Measurements from ENCODE around the gene NARS2.
"Not testable (repeated sequence)": the region's sequence is repeated elsewhere in the genome, so short reads cannot be mapped to it uniquely, and the experiment has no call there.

NARS2 gene

GRCh38 chr11:78572394-78572793 is 2.3 kb downstream of the NARS2 start:
- Mint-ChIP-seq H3K9me3 (no peaks in the 10 kb centered on the region), H3K4me3 (no peak overlapping the region), H3K27ac (ENCODE audit: low read depth) (no peak overlapping the region), H3K27me3 (no peaks in the 10 kb centered on the region), H3K4me1 (peaks cover 23% of the 10 kb centered on the region), H3K36me3 (ENCODE audit: insufficient read depth) (peaks cover 16% of the 10 kb centered on the region)
- no peak for DNase-seq (ENCODE audit: low spot score in 2 of 2)
- ATAC-seq (replicated peaks; ENCODE audit: extremely low read depth, poor library complexity, severe bottlenecking): no peak

- ATAC-seq (replicated peaks; ENCODE audit: extremely low read depth, poor library complexity, severe bottlenecking) (no peak), DNase-seq (ENCODE audit: low spot score in 2 of 2) (no peak)
- no peak overlapping the region for H3K4me3 Mint-ChIP-seq
- H3K9me3 Mint-ChIP-seq: no peaks in the 10 kb centered on the region
- H3K36me3 Mint-ChIP-seq (ENCODE audit: insufficient read depth): peaks cover 20% of the 10 kb centered on the region
- H3K27me3 Mint-ChIP-seq: no peaks in the 10 kb centered on the region
- no peak overlapping the region for H3K27ac Mint-ChIP-seq (ENCODE audit: low read depth)
- peaks cover 17% of the 10 kb centered on the region for H3K4me1 Mint-ChIP-seq
Measured at GRCh38 chr11:78570031-78570430, 4.6 kb downstream of the NARS2 start.

- Mint-ChIP-seq H3K27me3 (no peaks in the 10 kb centered on the region), H3K4me1 (peaks cover 6% of the 10 kb centered on the region), H3K4me3 (no peak overlapping the region), H3K27ac (ENCODE audit: low read depth) (no peak overlapping the region), H3K36me3 (ENCODE audit: insufficient read depth) (peaks cover 16% of the 10 kb centered on the region), H3K9me3 (no peaks in the 10 kb centered on the region)
- DNase-seq (ENCODE audit: low spot score in 2 of 2) (no peak), ATAC-seq (replicated peaks; ENCODE audit: extremely low read depth, poor library complexity, severe bottlenecking) (no peak)
Measured at GRCh38 chr11:78567209-78567608, 7.5 kb downstream of the NARS2 start.

- ATAC-seq (replicated peaks; ENCODE audit: extremely low read depth, poor library complexity, severe bottlenecking): peak; percentile 71
- peaks cover 6% of the 10 kb centered on the region for H3K36me3 Mint-ChIP-seq (ENCODE audit: insufficient read depth)
Measured at GRCh38 chr11:78564490-78565467, 9.9 kb downstream of the NARS2 start.

GRCh38 chr11:78564037-78564436 is 10.6 kb downstream of the NARS2 start:
- peaks cover 11% of the 10 kb centered on the region for H3K36me3 Mint-ChIP-seq (ENCODE audit: insufficient read depth)
- not testable (repeated sequence) for DNase-seq (ENCODE audit: low spot score in 2 of 2); ATAC-seq (replicated peaks; ENCODE audit: extremely low read depth, poor library complexity, severe bottlenecking); H3K27ac Mint-ChIP-seq (ENCODE audit: low read depth); H3K4me3 Mint-ChIP-seq; H3K9me3 Mint-ChIP-seq; H3K27me3 Mint-ChIP-seq
- peaks cover 16% of the 10 kb centered on the region for H3K4me1 Mint-ChIP-seq

More at GRCh38 chr11:78564490-78565467, 9.9 kb downstream of the NARS2 start:
- Mint-ChIP-seq H3K27ac (ENCODE audit: low read depth) (no peak overlapping the region), H3K4me3 (no peak overlapping the region), H3K9me3 (no peaks in the 10 kb centered on the region), H3K4me1 (peaks cover 16% of the 10 kb centered on the region), H3K27me3 (no peaks in the 10 kb centered on the region)
- peak in 1 of 2 donors; percentile 28 for DNase-seq (ENCODE audit: low spot score in 2 of 2)

- H3K27me3 Mint-ChIP-seq; H3K4me3 Mint-ChIP-seq; H3K9me3 Mint-ChIP-seq; DNase-seq (ENCODE audit: low spot score in 2 of 2); H3K27ac Mint-ChIP-seq (ENCODE audit: low read depth); ATAC-seq (replicated peaks; ENCODE audit: extremely low read depth, poor library complexity, severe bottlenecking): not testable (repeated sequence)
- H3K36me3 Mint-ChIP-seq (ENCODE audit: insufficient read depth): peaks cover 16% of the 10 kb centered on the region
- H3K4me1 Mint-ChIP-seq: peaks cover 16% of the 10 kb centered on the region
Measured at GRCh38 chr11:78563090-78563489, 11.6 kb downstream of the NARS2 start.

GRCh38 chr11:78562398-78562797 is 12.3 kb downstream of the NARS2 start:
- Mint-ChIP-seq H3K36me3 (ENCODE audit: insufficient read depth) (peaks cover 17% of the 10 kb centered on the region), H3K27me3 (no peaks in the 10 kb centered on the region), H3K4me1 (peaks cover 16% of the 10 kb centered on the region), H3K4me3 (no peak overlapping the region), H3K27ac (ENCODE audit: low read depth) (no peak overlapping the region), H3K9me3 (no peaks in the 10 kb centered on the region)
- DNase-seq (ENCODE audit: low spot score in 2 of 2) (no peak), ATAC-seq (replicated peaks; ENCODE audit: extremely low read depth, poor library complexity, severe bottlenecking) (no peak)

- Mint-ChIP-seq H3K36me3 (ENCODE audit: insufficient read depth) (peaks cover 17% of the 10 kb centered on the region), H3K27me3 (no peaks in the 10 kb centered on the region), H3K27ac (ENCODE audit: low read depth) (no peak overlapping the region), H3K4me1 (peaks cover 19% of the 10 kb centered on the region), H3K4me3 (no peak overlapping the region), H3K9me3 (no peaks in the 10 kb centered on the region)
- ATAC-seq (replicated peaks; ENCODE audit: extremely low read depth, poor library complexity, severe bottlenecking): no peak
- no peak for DNase-seq (ENCODE audit: low spot score in 2 of 2)
Measured at GRCh38 chr11:78560826-78561484, 13.7 kb downstream of the NARS2 start.

- Mint-ChIP-seq H3K4me3 (no peak overlapping the region), H3K27me3 (no peaks in the 10 kb centered on the region), H3K36me3 (ENCODE audit: insufficient read depth) (peaks cover 18% of the 10 kb centered on the region), H3K4me1 (peaks cover 25% of the 10 kb centered on the region), H3K27ac (ENCODE audit: low read depth) (no peak overlapping the region), H3K9me3 (no peaks in the 10 kb centered on the region)
- no peak for ATAC-seq (replicated peaks; ENCODE audit: extremely low read depth, poor library complexity, severe bottlenecking)
- no peak for DNase-seq (ENCODE audit: low spot score in 2 of 2)
Measured at GRCh38 chr11:78560153-78560552, 14.5 kb downstream of the NARS2 start.

GRCh38 chr11:78557236-78557635 is 17.4 kb downstream of the NARS2 start:
- H3K36me3 Mint-ChIP-seq (ENCODE audit: insufficient read depth): peaks cover 17% of the 10 kb centered on the region
- no peak for DNase-seq (ENCODE audit: low spot score in 2 of 2)
- H3K4me1 Mint-ChIP-seq: peaks cover 21% of the 10 kb centered on the region
- ATAC-seq (replicated peaks; ENCODE audit: extremely low read depth, poor library complexity, severe bottlenecking): no peak
- no peak overlapping the region for H3K4me3 Mint-ChIP-seq
- no peaks in the 10 kb centered on the region for H3K9me3 Mint-ChIP-seq
- no peak overlapping the region for H3K27ac Mint-ChIP-seq (ENCODE audit: low read depth)
- H3K27me3 Mint-ChIP-seq: no peaks in the 10 kb centered on the region

GRCh38 chr11:78555592-78555991 is 19.1 kb downstream of the NARS2 start:
- H3K27me3 Mint-ChIP-seq: no peaks in the 10 kb centered on the region
- peaks cover 17% of the 10 kb centered on the region for H3K36me3 Mint-ChIP-seq (ENCODE audit: insufficient read depth)
- H3K27ac Mint-ChIP-seq (ENCODE audit: low read depth): no peak overlapping the region

GRCh38 chr11:78552881-78553280 is 21.8 kb downstream of the NARS2 start:
- Mint-ChIP-seq H3K27me3 (no peaks in the 10 kb centered on the region), H3K4me3 (no peak overlapping the region), H3K9me3 (no peaks in the 10 kb centered on the region), H3K4me1 (peaks cover 11% of the 10 kb centered on the region), H3K36me3 (ENCODE audit: insufficient read depth) (peaks cover 6% of the 10 kb centered on the region), H3K27ac (ENCODE audit: low read depth) (no peak overlapping the region)
- DNase-seq (ENCODE audit: low spot score in 2 of 2) (no peak), ATAC-seq (replicated peaks; ENCODE audit: extremely low read depth, poor library complexity, severe bottlenecking) (no peak)

More at GRCh38 chr11:78555592-78555991, 19.1 kb downstream of the NARS2 start:
- peaks cover 13% of the 10 kb centered on the region for H3K4me1 Mint-ChIP-seq
- H3K4me3 Mint-ChIP-seq: no peak overlapping the region
- ATAC-seq (replicated peaks; ENCODE audit: extremely low read depth, poor library complexity, severe bottlenecking): no peak
- no peak for DNase-seq (ENCODE audit: low spot score in 2 of 2)
- H3K9me3 Mint-ChIP-seq: no peaks in the 10 kb centered on the region

- not testable (repeated sequence) for H3K27ac Mint-ChIP-seq (ENCODE audit: low read depth); DNase-seq (ENCODE audit: low spot score in 2 of 2); ATAC-seq (replicated peaks; ENCODE audit: extremely low read depth, poor library complexity, severe bottlenecking); H3K36me3 Mint-ChIP-seq (ENCODE audit: insufficient read depth); H3K27me3 Mint-ChIP-seq; H3K9me3 Mint-ChIP-seq; H3K4me3 Mint-ChIP-seq
- peaks cover 11% of the 10 kb centered on the region for H3K4me1 Mint-ChIP-seq
Measured at GRCh38 chr11:78552139-78552538, 22.5 kb downstream of the NARS2 start.

All from central memory CD8-positive, alpha-beta T cell (primary cell).